Mucosa of stomach (tissue), 1 donor: ENCODE data around the gene DHX38.
"Not testable (repeated sequence)": the region's sequence is repeated elsewhere in the genome, so short reads cannot be mapped to it uniquely, and the experiment has no call there.

Experiments
- H3K27me3 ChIP-seq: one replicate; pipeline ENCODE4 v1.7.0; 2013; ENCODE audit warnings: mild to moderate bottlenecking, low read length; ENCODE audit not compliant: control insufficient read depth, insufficient read depth
- H3K36me3 ChIP-seq: one replicate; pipeline ENCODE4 v1.7.0; 2013; ENCODE audit warnings: low read length; ENCODE audit not compliant: control insufficient read depth, insufficient read depth
- H3K4me1 ChIP-seq: one replicate; pipeline ENCODE4 v1.7.0; 2013; ENCODE audit warnings: mild to moderate bottlenecking, low read length; ENCODE audit not compliant: control insufficient read depth, insufficient read depth
- H3K4me3 ChIP-seq: one replicate; pipeline ENCODE4 v1.7.0; 2013; ENCODE audit warnings: low read length
- H3K9ac ChIP-seq: one replicate; pipeline ENCODE4 v1.7.0; 2013; ENCODE audit warnings: mild to moderate bottlenecking, low read length, moderate library complexity
- H3K9me3 ChIP-seq: one replicate; pipeline ENCODE4 v1.7.0; 2013; ENCODE audit warnings: mild to moderate bottlenecking, low read length, moderate library complexity; ENCODE audit not compliant: control insufficient read depth
- donor health status: Pancreatic carcinoma.

The DHX38 gene

GRCh38 chr16:72064361-72064894 lies 29.2 kb upstream of the DHX38 start:
- Histone ChIP-seq H3K27me3 (no peaks in the 10 kb centered on the region), H3K4me3 (no peak overlapping the region)

GRCh38 chr16:72066747-72067146 lies 26.9 kb upstream of the DHX38 start:
- H3K4me1 ChIP-seq, result no peaks in the 10 kb centered on the region
- H3K9ac ChIP-seq, result peak overlapping the region; percentile 9
- no peak overlapping the region for H3K4me3 ChIP-seq
- no peaks in the 10 kb centered on the region for H3K36me3 ChIP-seq
- H3K9me3 ChIP-seq, result no peaks in the 10 kb centered on the region
- H3K27me3 ChIP-seq, result no peaks in the 10 kb centered on the region

More at GRCh38 chr16:72064361-72064894, 29.2 kb upstream of the DHX38 start:
- Histone ChIP-seq H3K4me1 (no peaks in the 10 kb centered on the region), H3K9me3 (no peaks in the 10 kb centered on the region), H3K36me3 (no peaks in the 10 kb centered on the region), H3K9ac (no peak overlapping the region)

GRCh38 chr16:72068930-72069329 lies 24.7 kb upstream of the DHX38 start:
- Histone ChIP-seq H3K9me3 (no peaks in the 10 kb centered on the region), H3K27me3 (no peaks in the 10 kb centered on the region), H3K36me3 (no peaks in the 10 kb centered on the region), H3K4me1 (peaks cover 18% of the 10 kb centered on the region), H3K9ac (no peak overlapping the region), H3K4me3 (no peak overlapping the region)

DNA sequence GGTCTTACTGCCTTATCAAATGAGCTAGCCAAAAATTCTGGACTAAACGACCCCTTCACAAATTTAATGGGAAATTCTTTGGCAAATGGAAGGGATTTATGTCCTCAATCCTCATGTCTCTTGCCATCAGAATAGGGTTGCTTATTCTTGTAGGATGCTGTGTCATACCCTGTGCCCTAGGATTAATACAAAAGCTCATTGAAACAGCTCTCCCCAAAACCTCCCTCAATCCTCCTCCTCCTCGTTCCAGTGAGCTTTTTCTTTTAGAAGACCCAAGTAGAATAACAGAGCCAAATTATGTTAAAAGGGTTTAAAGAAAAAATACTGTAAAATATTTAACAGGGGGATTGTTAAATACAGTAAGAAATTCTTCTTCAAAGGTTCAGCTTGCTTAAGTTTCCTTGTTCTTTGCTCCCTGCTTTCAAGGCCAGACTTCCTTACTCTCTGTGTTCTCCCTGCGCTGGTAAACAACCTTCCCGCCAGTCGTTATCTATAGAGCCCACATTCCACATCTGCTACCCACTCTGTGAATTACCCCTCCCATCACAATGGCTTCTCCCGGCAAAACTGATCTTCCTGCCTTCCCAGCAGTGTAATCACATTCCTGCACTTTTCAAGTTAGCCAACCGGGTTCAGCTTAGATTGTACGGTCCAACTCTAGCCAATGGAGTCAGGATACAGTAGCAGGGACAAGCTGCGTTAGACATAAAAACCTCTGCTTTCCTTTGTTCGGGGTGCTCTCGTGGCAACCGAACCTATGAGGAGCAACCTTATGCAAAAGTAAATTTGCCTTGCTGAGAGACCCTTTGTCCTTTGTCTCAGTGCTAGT lies 20.9 kb upstream of the DHX38 start:
- no peaks in the 10 kb centered on the region for H3K36me3 ChIP-seq
- no peaks in the 10 kb centered on the region for H3K27me3 ChIP-seq
- H3K9me3 ChIP-seq, result no peaks in the 10 kb centered on the region
- H3K9ac ChIP-seq, result peak overlapping the region; percentile 47
- no peak overlapping the region for H3K4me3 ChIP-seq
- peaks cover 31% of the 10 kb centered on the region for H3K4me1 ChIP-seq

DNA sequence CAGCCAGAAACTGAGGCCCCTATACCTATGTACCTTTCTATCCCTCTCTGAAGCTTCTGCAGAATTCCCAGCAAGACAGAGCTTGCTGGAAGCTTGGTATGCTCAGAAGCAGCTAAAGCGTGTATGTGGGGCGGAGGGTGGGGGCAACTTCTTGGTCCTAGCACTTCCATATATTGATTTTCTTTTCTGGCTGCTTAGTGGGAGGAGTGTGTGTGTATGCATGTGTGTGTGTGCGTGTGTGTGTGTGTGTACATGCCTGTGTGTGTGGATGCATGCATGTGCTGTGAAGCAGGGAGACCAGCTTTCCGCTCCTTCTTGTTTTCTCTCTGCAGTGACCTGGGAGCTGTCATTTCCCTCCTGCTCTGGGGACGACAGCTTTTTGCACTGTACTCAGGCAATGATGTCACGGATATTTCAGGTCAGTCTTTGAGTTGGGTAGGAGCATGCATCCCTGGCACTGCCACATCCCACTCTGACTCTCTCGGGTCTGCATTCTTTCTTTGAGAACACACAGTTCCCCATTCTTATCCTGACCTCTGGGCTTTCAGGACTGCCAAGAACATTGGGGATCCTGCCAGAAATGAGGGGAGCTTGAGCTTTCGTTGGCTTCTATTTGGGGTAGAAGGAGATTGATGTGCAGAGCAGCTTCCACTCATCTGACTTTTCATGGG lies 20.0 kb upstream of the DHX38 start:
- Histone ChIP-seq H3K9ac (no peak overlapping the region), H3K4me3 (no peak overlapping the region), H3K36me3 (no peaks in the 10 kb centered on the region)

DNA sequence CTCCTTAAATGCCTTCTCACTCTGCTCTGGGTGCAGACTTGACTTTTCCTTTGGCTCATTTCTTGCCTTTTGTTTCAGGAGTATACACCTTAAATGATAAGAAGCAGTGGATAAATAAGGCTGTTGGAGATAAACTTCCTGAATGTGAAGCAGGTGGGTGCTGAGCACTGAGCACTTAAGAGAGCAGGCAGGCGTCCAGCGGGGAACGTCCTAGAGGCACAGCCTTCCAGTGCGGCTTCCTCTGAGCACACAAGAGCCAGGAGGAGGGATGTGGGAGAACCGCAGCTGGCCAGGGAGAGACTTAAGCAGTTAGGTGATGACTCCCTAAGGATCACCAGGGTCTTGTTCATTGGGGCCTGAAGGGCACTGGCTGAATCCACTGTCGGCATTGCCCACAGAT lies 18.6 kb upstream of the DHX38 start:
- H3K4me1 ChIP-seq, result peaks cover 31% of the 10 kb centered on the region
- not testable (repeated sequence) for H3K36me3 ChIP-seq, H3K27me3 ChIP-seq

More for the DNA sequence above, 20.0 kb upstream of the DHX38 start:
- peaks cover 31% of the 10 kb centered on the region for H3K4me1 ChIP-seq
- H3K9me3 ChIP-seq, result no peaks in the 10 kb centered on the region
- no peaks in the 10 kb centered on the region for H3K27me3 ChIP-seq

DNA sequence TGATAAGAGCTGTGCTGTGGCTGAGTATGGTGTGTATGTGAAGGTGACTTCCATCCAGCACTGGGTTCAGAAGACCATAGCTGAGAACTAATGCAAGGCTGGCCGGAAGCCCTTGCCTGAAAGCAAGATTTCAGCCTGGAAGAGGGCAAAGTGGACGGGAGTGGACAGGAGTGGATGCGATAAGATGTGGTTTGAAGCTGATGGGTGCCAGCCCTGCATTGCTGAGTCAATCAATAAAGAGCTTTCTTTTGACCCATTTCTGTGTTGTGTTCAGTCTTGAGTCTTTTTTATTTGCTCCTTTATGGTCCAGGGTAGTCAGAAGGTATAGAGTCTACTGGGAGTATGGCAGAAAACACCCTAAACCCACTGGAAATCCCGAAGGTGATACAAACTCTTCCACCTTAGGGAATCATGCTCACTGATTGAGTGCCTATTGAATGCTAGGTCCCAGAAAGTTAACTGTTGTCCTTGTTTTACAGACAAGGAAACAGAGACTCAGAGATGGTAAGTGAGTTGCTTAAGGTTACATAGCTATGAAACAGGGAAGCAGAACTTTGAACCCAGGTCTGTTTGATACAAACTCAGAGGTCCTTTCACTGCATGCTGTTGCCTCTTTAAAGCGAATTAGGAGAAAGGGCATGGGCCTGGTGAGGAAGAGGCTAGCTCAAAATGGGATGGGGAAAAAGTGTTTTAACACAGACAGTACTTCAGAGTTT lies 16.5 kb upstream of the DHX38 start:
- H3K4me3 ChIP-seq, result not testable (repeated sequence)

More for the DNA sequence above, 18.6 kb upstream of the DHX38 start:
- not testable (repeated sequence) for H3K4me3 ChIP-seq, H3K9me3 ChIP-seq, H3K9ac ChIP-seq

GRCh38 chr16:72083778-72084404 lies 9.8 kb upstream of the DHX38 start:
- H3K9me3 ChIP-seq, result no peaks in the 10 kb centered on the region
- H3K4me3 ChIP-seq, result no peak overlapping the region
- no peaks in the 10 kb centered on the region for H3K4me1 ChIP-seq
- H3K36me3 ChIP-seq, result no peaks in the 10 kb centered on the region
- no peak overlapping the region for H3K9ac ChIP-seq
- H3K27me3 ChIP-seq, result no peaks in the 10 kb centered on the region

More for the DNA sequence above, 16.5 kb upstream of the DHX38 start:
- H3K27me3 ChIP-seq, H3K9ac ChIP-seq, H3K36me3 ChIP-seq, H3K9me3 ChIP-seq: not testable (repeated sequence)
- H3K4me1 ChIP-seq, result peaks cover 30% of the 10 kb centered on the region

- Histone ChIP-seq H3K4me3 (no peak overlapping the region), H3K9ac (no peak overlapping the region), H3K27me3 (no peaks in the 10 kb centered on the region), H3K4me1 (no peaks in the 10 kb centered on the region), H3K9me3 (no peaks in the 10 kb centered on the region), H3K36me3 (peaks cover under 1% of the 10 kb centered on the region)
Observed at GRCh38 chr16:72084445-72084844, 9.2 kb upstream of the DHX38 start.

DNA sequence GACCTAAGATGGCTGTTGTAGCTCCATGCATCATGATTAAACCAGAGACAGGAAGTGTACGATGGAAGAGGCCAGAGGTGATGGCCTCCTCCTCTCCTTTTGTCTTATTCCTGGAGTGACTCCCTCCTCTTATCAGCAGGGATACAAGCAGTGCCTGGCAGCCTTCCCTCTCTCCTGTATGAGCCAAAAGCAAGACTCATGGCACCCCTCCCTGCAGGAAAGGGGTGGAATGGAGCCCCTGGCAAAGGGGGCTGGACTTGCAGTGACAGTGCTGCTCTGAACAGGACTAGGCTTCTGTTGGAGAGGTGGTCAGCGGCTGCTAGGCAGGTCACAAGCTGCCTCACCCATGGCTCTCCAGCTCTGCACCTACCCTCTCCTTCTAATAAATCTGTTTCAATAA lies 8.6 kb upstream of the DHX38 start:
- no peaks in the 10 kb centered on the region for H3K27me3 ChIP-seq
- H3K4me3 ChIP-seq, result no peak overlapping the region
- no peaks in the 10 kb centered on the region for H3K4me1 ChIP-seq
- peaks cover 3% of the 10 kb centered on the region for H3K36me3 ChIP-seq
- H3K9ac ChIP-seq, result no peak overlapping the region
- no peaks in the 10 kb centered on the region for H3K9me3 ChIP-seq

GRCh38 chr16:72091217-72091616 lies 2.4 kb upstream of the DHX38 start:
- peaks cover 17% of the 10 kb centered on the region for H3K4me1 ChIP-seq
- no peaks in the 10 kb centered on the region for H3K27me3 ChIP-seq
- H3K9ac ChIP-seq, result no peak overlapping the region
- peaks cover 3% of the 10 kb centered on the region for H3K36me3 ChIP-seq
- H3K4me3 ChIP-seq, result no peak overlapping the region
- H3K9me3 ChIP-seq, result no peaks in the 10 kb centered on the region
